ENCODE results near the gene DESI2. TPM values are rescaled to one million over a fixed set of nuclear protein-coding genes. Genes with fewer than 3 reads are reported as not detected.

Gene DESI2
- total and polyA plus RNA-seq, 2 donors (not counting 1 experiment from before 2014, with no cell fraction given), result 40.2 to 47.2 TPM

DNA sequence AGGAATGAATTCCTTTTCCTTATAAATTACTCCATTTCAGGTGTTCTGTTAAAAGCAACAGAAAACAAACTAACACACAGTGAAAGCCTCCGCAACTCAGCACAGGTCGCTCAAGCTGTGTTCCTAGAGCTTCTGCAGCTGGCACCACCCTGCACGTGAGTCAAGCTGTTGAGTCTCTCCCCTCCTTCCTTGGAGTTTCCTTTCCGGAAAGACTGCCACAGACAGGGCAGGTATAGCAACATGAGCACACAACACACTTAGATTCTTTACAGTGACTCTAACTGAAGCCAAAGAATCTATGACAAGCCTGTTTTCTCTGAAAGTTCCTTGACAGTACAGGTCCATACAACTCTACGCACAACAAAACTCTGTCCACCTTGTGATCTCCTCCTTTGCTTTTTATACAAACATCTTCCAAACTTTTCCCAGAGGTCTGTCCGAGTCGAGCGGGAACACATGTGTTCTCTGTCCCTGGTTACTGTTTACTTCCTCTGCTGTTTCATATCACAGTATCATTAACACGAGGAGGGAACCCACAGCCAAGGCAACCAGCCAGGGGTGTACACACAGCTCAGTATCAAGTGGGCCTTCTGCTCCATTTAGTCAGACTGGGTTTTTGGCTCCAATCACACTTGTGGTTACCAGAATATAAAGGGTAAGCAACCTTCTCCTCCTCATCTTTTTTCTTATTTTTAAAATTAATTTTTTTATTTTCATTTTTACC, 38.7 kb upstream of the DESI2 start:
- H3K9ac ChIP-seq (ENCODE audit: insufficient read depth, low read length), result no peak overlapping the region
- no peak for TF ChIP-seq EZH2 (IDR thresholded peaks at IDR 0.05; ENCODE audit: low read length, missing control alignments)
- H3K27me3 ChIP-seq (ENCODE audit: control insufficient read depth, insufficient read depth, low read length), result no peaks in the 10 kb centered on the region
- no peaks in the 10 kb centered on the region for H3K79me2 ChIP-seq (ENCODE audit: control insufficient read depth, insufficient read depth, low read length)
- no peak overlapping the region for H3K4me3 ChIP-seq (replicated peaks in 1 of 4; ENCODE audit: control extremely low read depth in 1 of 4, insufficient read depth in 1 of 4, low read depth in 3 of 4, low read length in 4 of 4)
- H4K20me1 ChIP-seq (ENCODE audit: control insufficient read depth, extremely low read depth, insufficient read depth, low read length), result no peaks in the 10 kb centered on the region
- H3K9me3 ChIP-seq (ENCODE audit: control insufficient read depth, insufficient read depth, low read depth, low read length), result no peaks in the 10 kb centered on the region
- no peak overlapping the region for H3K27ac ChIP-seq (ENCODE audit: insufficient read depth, low read length)
- no peaks in the 10 kb centered on the region for H3K36me3 ChIP-seq (ENCODE audit: control insufficient read depth, insufficient read depth, low read length)
- H2AFZ ChIP-seq (ENCODE audit: low read length), result no peak overlapping the region
- no peak overlapping the region for H3K4me2 ChIP-seq (ENCODE audit: extremely low read depth, insufficient read depth, low read length)
- no peaks in the 10 kb centered on the region for H3K4me1 ChIP-seq (ENCODE audit: control insufficient read depth, extremely low read depth, insufficient read depth, low read length)
- peak in 1 of 2 donors; percentile 47 for DNase-seq (ENCODE audit: low read depth in 2 of 2)

DNA sequence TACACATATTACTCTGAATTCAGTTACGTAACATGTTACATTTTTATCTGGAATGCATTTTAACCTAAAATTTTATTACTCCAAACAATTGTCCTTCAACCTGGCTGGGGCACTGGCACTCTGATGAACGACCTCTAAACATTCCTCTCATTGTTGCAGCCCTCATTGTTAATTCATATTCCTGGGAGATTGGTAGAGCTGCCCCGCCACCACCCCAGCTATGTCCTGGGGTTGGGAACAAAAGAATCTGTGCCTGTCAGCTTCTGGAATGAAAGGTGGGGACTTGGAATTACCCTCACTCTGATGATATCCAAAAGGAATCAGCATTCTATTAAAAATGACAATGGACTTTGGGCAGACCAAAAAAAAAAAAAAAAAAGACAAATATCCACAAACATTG, 38.0 kb upstream of the DESI2 start:
- TF ChIP-seq EZH2 (IDR thresholded peaks at IDR 0.05; ENCODE audit: low read length, missing control alignments), result no peak
- TF ChIP-seq, protein P1, sequence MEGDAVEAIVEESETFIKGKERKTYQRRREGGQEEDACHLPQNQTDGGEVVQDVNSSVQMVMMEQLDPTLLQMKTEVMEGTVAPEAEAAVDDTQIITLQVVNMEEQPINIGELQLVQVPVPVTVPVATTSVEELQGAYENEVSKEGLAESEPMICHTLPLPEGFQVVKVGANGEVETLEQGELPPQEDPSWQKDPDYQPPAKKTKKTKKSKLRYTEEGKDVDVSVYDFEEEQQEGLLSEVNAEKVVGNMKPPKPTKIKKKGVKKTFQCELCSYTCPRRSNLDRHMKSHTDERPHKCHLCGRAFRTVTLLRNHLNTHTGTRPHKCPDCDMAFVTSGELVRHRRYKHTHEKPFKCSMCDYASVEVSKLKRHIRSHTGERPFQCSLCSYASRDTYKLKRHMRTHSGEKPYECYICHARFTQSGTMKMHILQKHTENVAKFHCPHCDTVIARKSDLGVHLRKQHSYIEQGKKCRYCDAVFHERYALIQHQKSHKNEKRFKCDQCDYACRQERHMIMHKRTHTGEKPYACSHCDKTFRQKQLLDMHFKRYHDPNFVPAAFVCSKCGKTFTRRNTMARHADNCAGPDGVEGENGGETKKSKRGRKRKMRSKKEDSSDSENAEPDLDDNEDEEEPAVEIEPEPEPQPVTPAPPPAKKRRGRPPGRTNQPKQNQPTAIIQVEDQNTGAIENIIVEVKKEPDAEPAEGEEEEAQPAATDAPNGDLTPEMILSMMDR (conservative IDR thresholded peaks at IDR 0.05 in 1 of 2, IDR thresholded peaks at IDR 0.05 in 1 of 2; ENCODE audit: low read depth in 1 of 2, low read length in 2 of 2), result no peak
- H3K4me1 ChIP-seq (ENCODE audit: control insufficient read depth, extremely low read depth, insufficient read depth, low read length), result no peaks in the 10 kb centered on the region
- H3K79me2 ChIP-seq (ENCODE audit: control insufficient read depth, insufficient read depth, low read length), result no peaks in the 10 kb centered on the region
- H3K4me3 ChIP-seq (replicated peaks in 1 of 4; ENCODE audit: control extremely low read depth in 1 of 4, insufficient read depth in 1 of 4, low read depth in 3 of 4, low read length in 4 of 4), result no peak overlapping the region
- no peaks in the 10 kb centered on the region for H3K36me3 ChIP-seq (ENCODE audit: control insufficient read depth, insufficient read depth, low read length)
- no peaks in the 10 kb centered on the region for H3K27me3 ChIP-seq (ENCODE audit: control insufficient read depth, insufficient read depth, low read length)
- DNase-seq (ENCODE audit: low read depth in 2 of 2), result peak in 1 of 2 donors; percentile 17
- no peaks in the 10 kb centered on the region for H4K20me1 ChIP-seq (ENCODE audit: control insufficient read depth, extremely low read depth, insufficient read depth, low read length)
- no peak overlapping the region for H3K27ac ChIP-seq (ENCODE audit: insufficient read depth, low read length)
- no peaks in the 10 kb centered on the region for H3K9me3 ChIP-seq (ENCODE audit: control insufficient read depth, insufficient read depth, low read depth, low read length)
- no peak overlapping the region for H3K9ac ChIP-seq (ENCODE audit: insufficient read depth, low read length)
- no peak overlapping the region for H2AFZ ChIP-seq (ENCODE audit: low read length)
- no peak overlapping the region for H3K4me2 ChIP-seq (ENCODE audit: extremely low read depth, insufficient read depth, low read length)

GRCh38 chr1:244615301-244615700, 37.6 kb upstream of the DESI2 start:
- Histone ChIP-seq H3K79me2 (ENCODE audit: control insufficient read depth, insufficient read depth, low read length) (no peaks in the 10 kb centered on the region), H3K9ac (ENCODE audit: insufficient read depth, low read length) (no peak overlapping the region), H3K4me2 (ENCODE audit: extremely low read depth, insufficient read depth, low read length) (no peak overlapping the region), H3K27ac (ENCODE audit: insufficient read depth, low read length) (no peak overlapping the region), H3K27me3 (ENCODE audit: control insufficient read depth, insufficient read depth, low read length) (no peaks in the 10 kb centered on the region), H3K4me3 (replicated peaks in 1 of 4; ENCODE audit: control extremely low read depth in 1 of 4, insufficient read depth in 1 of 4, low read depth in 3 of 4, low read length in 4 of 4) (no peak overlapping the region), H3K9me3 (ENCODE audit: control insufficient read depth, insufficient read depth, low read depth, low read length) (no peaks in the 10 kb centered on the region), H3K4me1 (ENCODE audit: control insufficient read depth, extremely low read depth, insufficient read depth, low read length) (no peaks in the 10 kb centered on the region), H2AFZ (ENCODE audit: low read length) (no peak overlapping the region), H3K36me3 (ENCODE audit: control insufficient read depth, insufficient read depth, low read length) (no peaks in the 10 kb centered on the region), H4K20me1 (ENCODE audit: control insufficient read depth, extremely low read depth, insufficient read depth, low read length) (no peaks in the 10 kb centered on the region)
- no peak for DNase-seq (ENCODE audit: low read depth in 2 of 2)
- TF ChIP-seq EZH2 (IDR thresholded peaks at IDR 0.05; ENCODE audit: low read length, missing control alignments), result no peak
- TF ChIP-seq, protein P1 (conservative IDR thresholded peaks at IDR 0.05 in 1 of 2, IDR thresholded peaks at IDR 0.05 in 1 of 2; ENCODE audit: low read depth in 1 of 2, low read length in 2 of 2), result no peak

Data from fibroblast of lung (primary cell).